NB4 (cell line): ENCODE results near the gene ANXA4.
A peak's percentile ranks its signal among the peaks of the same experiment; 100 is the strongest.

ENCODE experiments used
- DNase-seq: peaks from one replicate; pipeline ENCODE4 v3.0.0; 2010; ENCODE audit warnings: low read depth
- H3K4me3 ChIP-seq: one replicate; pipeline ENCODE4 v1.5.1; 2011; ENCODE audit warnings: mild to moderate bottlenecking, low read depth, low read length, moderate library complexity
- CTCF ChIP-seq: IDR thresholded peaks from one replicate; pipeline ENCODE4 v1.5.1; 2012; ENCODE audit warnings: low read depth, low read length
- MAX ChIP-seq: IDR thresholded peaks from 2 replicates; pipeline ENCODE4 v1.6.1; 2011; ENCODE audit warnings: low read depth, low read length
- MYC ChIP-seq: IDR thresholded peaks from 2 replicates; pipeline ENCODE4 v1.6.1; 2011; ENCODE audit warnings: low read depth, low read length
- POLR2A ChIP-seq: IDR thresholded peaks from 2 replicates; pipeline ENCODE4 v1.6.1; 2011; ENCODE audit warnings: mild to moderate bottlenecking; ENCODE audit not compliant: insufficient read length; ENCODE audit errors: extremely low read depth

The ANXA4 gene

GRCh38 chr2:69837533-69837932, 95.6 kb downstream of the ANXA4 start:
- no peak overlapping the region for H3K4me3 ChIP-seq
- TF ChIP-seq POLR2A (no peak), MAX (no peak), MYC (no peak), CTCF (no peak)
- no peak for DNase-seq

- TF ChIP-seq POLR2A (no peak), MAX (no peak), CTCF (no peak), MYC (no peak)
- no peak overlapping the region for H3K4me3 ChIP-seq
- DNase-seq: no peak
Measured at GRCh38 chr2:69843993-69844392, 102.1 kb downstream of the ANXA4 start.

- TF ChIP-seq POLR2A (no peak), MYC (no peak), MAX (no peak), CTCF (no peak)
- peak; percentile 22 for DNase-seq
Measured at GRCh38 chr2:69844560-69844959, 102.6 kb downstream of the ANXA4 start.

GRCh38 chr2:69846182-69847067, 104.5 kb downstream of the ANXA4 start:
- DNase-seq: no peak
- H3K4me3 ChIP-seq: no peak overlapping the region
- TF ChIP-seq MYC (no peak), CTCF (no peak), MAX (no peak), POLR2A (no peak)

More at GRCh38 chr2:69844560-69844959, 102.6 kb downstream of the ANXA4 start:
- no peak overlapping the region for H3K4me3 ChIP-seq

GRCh38 chr2:69847068-69847828, 105.3 kb downstream of the ANXA4 start:
- H3K4me3 ChIP-seq: no peak overlapping the region
- no peak for DNase-seq
- TF ChIP-seq CTCF (no peak), MYC (no peak), MAX (no peak), POLR2A (no peak)
